DND-41 (cell line): ENCODE measurements around the gene APOBEC3C.

Source experiments
- ATAC-seq: fragments of 200-7000 bp; cut with Tn5 transposase; 3 replicates; pipeline ENCODE4 v1.9.1; 2021; ENCODE audit warnings: low read depth; ENCODE audit not compliant: insufficient read depth
- DNase-seq: peaks from one replicate; pipeline ENCODE4 v3.0.0-alpha.2; 2020
- H2AFZ ChIP-seq: 2 replicates; pipeline ENCODE4 v1.6.0; 2012; ENCODE audit warnings: low read depth, low read length
- H3K27ac ChIP-seq: 2 replicates; pipeline ENCODE4 v1.5.1; 2012; ENCODE audit warnings: low read length, inconsistent platforms
- H3K27me3 ChIP-seq: fragments of 200-600 bp; sonication (generic); 2 replicates; pipeline ENCODE4 v1.6.0; 2012; ENCODE audit warnings: low read length, mild to moderate bottlenecking, inconsistent platforms; ENCODE audit not compliant: insufficient read depth, poor library complexity
- H3K36me3 ChIP-seq: 2 replicates; pipeline ENCODE4 v1.5.1; 2012; ENCODE audit warnings: low read length, inconsistent platforms; ENCODE audit not compliant: insufficient read depth
- H3K4me1 ChIP-seq: 2 replicates; pipeline ENCODE4 v1.5.1; 2012; ENCODE audit warnings: mild to moderate bottlenecking, low read length; ENCODE audit not compliant: insufficient read depth
- H3K4me2 ChIP-seq: 2 replicates; pipeline ENCODE4 v1.6.0; 2012; ENCODE audit warnings: mild to moderate bottlenecking, moderate library complexity, low read length, inconsistent platforms; ENCODE audit not compliant: insufficient read depth
- H3K4me3 ChIP-seq, 2 experiments: fragments of 200-600 bp in 1 of 2; shearing (Covaris generic) in 1 of 2; 2 replicates each; pipeline ENCODE4 v1.5.1; 2012 to 2016; ENCODE audit warnings: inconsistent platforms in 2 of 2, low read length in 2 of 2, mild to moderate bottlenecking in 2 of 2, low read depth in 1 of 2, moderate library complexity in 1 of 2
- H3K79me2 ChIP-seq: 2 replicates; pipeline ENCODE4 v1.6.0; 2012; ENCODE audit warnings: low read length, inconsistent platforms; ENCODE audit not compliant: insufficient read depth
- H3K9ac ChIP-seq: 2 replicates; pipeline ENCODE4 v1.6.0; 2012; ENCODE audit warnings: low read depth, mild to moderate bottlenecking, inconsistent platforms, low read length, moderate library complexity
- H3K9me3 ChIP-seq: 2 replicates; pipeline ENCODE4 v1.5.1; 2012; ENCODE audit warnings: low read length, moderate library complexity, mild to moderate bottlenecking, inconsistent platforms; ENCODE audit not compliant: insufficient read depth, severe bottlenecking
- H4K20me1 ChIP-seq: 2 replicates; pipeline ENCODE4 v1.6.0; 2012; ENCODE audit warnings: low read length; ENCODE audit not compliant: insufficient read depth
- CTCF ChIP-seq: IDR thresholded peaks from 2 replicates; pipeline ENCODE4 v1.5.1; 2012; ENCODE audit warnings: borderline replicate concordance, low read length, moderate library complexity, mild to moderate bottlenecking; ENCODE audit not compliant: poor library complexity, severe bottlenecking; ENCODE audit errors: extremely low read depth
- EZH2 ChIP-seq: IDR thresholded peaks from 3 replicates; pipeline ENCODE4 v1.6.1; 2012; ENCODE audit warnings: borderline replicate concordance, low read depth, mild to moderate bottlenecking, moderate library complexity, low read length, inconsistent platforms; ENCODE audit not compliant: severe bottlenecking

APOBEC3C gene

GRCh38 chr22:39013942-39014722, at the start of gene APOBEC3C:
APOBEC3C (plus strand) TSS chr22:39014257; CDS start chr22:39014363, 106 bp downstream.
- Histone ChIP-seq H3K4me2 (peak within 1 kb of the TSS; percentile 82), H3K27me3 (no peaks in the 10 kb centered on the region), H2AFZ (peak within 1 kb of the TSS; percentile 76), H3K4me3 (peak within 1 kb of the TSS; percentile 52 to 73), H4K20me1 (no peaks in the 10 kb centered on the region), H3K27ac (peak within 1 kb of the TSS; percentile 74), H3K36me3 (peaks cover 8% of the 10 kb centered on the region; the same call in 1 of the 2 replicates), H3K79me2 (peaks cover 11% of the 10 kb centered on the region), H3K9ac (peak within 1 kb of the TSS; percentile 71), H3K4me1 (peaks cover 24% of the 10 kb centered on the region), H3K9me3 (no peaks in the 10 kb centered on the region)
- ATAC-seq (peak; percentile 93), DNase-seq (peak; percentile 85)
- no peak for TF ChIP-seq EZH2
- peak; percentile 36 for TF ChIP-seq CTCF

- H3K36me3 ChIP-seq = no peaks in the 10 kb centered on the region
- no peak overlapping the region for H3K4me3 ChIP-seq
- H3K27ac ChIP-seq = no peak overlapping the region
- no peaks in the 10 kb centered on the region for H3K27me3 ChIP-seq
- H2AFZ ChIP-seq = no peak overlapping the region
- no peaks in the 10 kb centered on the region for H3K4me1 ChIP-seq
- TF ChIP-seq EZH2 (no peak), CTCF (no peak)
- ATAC-seq (no peak), DNase-seq (no peak)
- H3K9me3 ChIP-seq = no peaks in the 10 kb centered on the region
- no peaks in the 10 kb centered on the region for H3K79me2 ChIP-seq
- no peak overlapping the region for H3K9ac ChIP-seq
- 0 out of 2 replicates have a peak, but pooled peaks cover 6% of the 10 kb centered on the region for H4K20me1 ChIP-seq
- no peak overlapping the region for H3K4me2 ChIP-seq
Measured at GRCh38 chr22:38964306-38964705, 49.8 kb upstream of the APOBEC3C start.

- Histone ChIP-seq H3K27ac (no peak overlapping the region), H2AFZ (no peak overlapping the region), H4K20me1 (0 out of 2 replicates have a peak, but pooled peaks cover 6% of the 10 kb centered on the region), H3K27me3 (no peaks in the 10 kb centered on the region), H3K36me3 (no peaks in the 10 kb centered on the region), H3K9me3 (no peaks in the 10 kb centered on the region), H3K79me2 (no peaks in the 10 kb centered on the region), H3K9ac (no peak overlapping the region), H3K4me2 (no peak overlapping the region), H3K4me3 (no peak overlapping the region), H3K4me1 (no peaks in the 10 kb centered on the region)
- ATAC-seq = no peak
- TF ChIP-seq EZH2 = no peak
- no peak for TF ChIP-seq CTCF
- DNase-seq = no peak
Measured at GRCh38 chr22:38964989-38965388, 49.1 kb upstream of the APOBEC3C start.
